ENCODE results near the gene ACOX3. TPM values are rescaled to one million over a fixed set of nuclear protein-coding genes. Genes with fewer than 3 reads are reported as not detected.

The ACOX3 gene
- total and polyA plus RNA-seq, 10 of the 15 experiments (the other 5 are each of a cell fraction or from before 2014, with no cell fraction given), result 2.0 to 24.5 (median 14.0) TPM

DNA sequence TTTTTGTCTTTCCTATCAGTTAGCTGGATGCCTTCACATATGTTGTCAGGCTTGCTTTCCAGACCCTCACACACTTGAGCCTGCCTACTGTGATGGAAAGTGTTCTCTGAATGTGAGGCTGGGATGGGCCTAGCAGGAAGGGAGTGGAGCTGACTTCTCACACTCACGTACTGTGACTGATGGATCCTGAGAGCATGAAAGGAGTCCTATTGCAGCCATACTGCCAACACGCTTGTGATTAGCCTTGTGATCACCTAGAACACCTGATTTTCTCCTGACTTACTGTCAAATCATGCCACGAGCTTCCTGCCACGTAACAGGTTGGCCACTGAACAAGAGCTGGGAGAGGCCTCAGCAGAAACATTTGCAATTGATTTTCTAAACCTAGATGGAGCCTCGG, 49.9 kb downstream of the ACOX3 start:
- WGBS (ENCODE audit: insufficient coverage, insufficient replicate concordance, low lambda C conversion rate, missing lambda C conversion rate), result 80% methylated on average over 5 of the region's 5 CpGs
- SMC1A ChIA-PET (ENCODE audit: uncharacterized antibody, unreplicated experiment), result no interaction called here
- no TSS peak for BruUV-seq (replicated peaks)
- no peak for ATAC-seq
- TF ChIP-seq MYC (IDR thresholded peaks at IDR 0.05; ENCODE audit: insufficient read depth, insufficient read length, insufficient replicate concordance, low read length, severe bottlenecking) (no peak), TCF7 (IDR thresholded peaks at IDR 0.05; ENCODE audit: borderline replicate concordance) (no peak), POLR2AphosphoS5 (IDR thresholded peaks at IDR 0.05; ENCODE audit: low read length) (no peak), SMAD1 (IDR thresholded peaks at IDR 0.05; ENCODE audit: low read depth, partially characterized antibody) (no peak), HDAC6 (IDR thresholded peaks at IDR 0.05; ENCODE audit: unreplicated experiment) (no peak), NR2C2 (IDR thresholded peaks at IDR 0.05; ENCODE audit: borderline replicate concordance, control insufficient read depth, insufficient read length, low read depth) (no peak), CEBPB (IDR thresholded peaks at IDR 0.05; ENCODE audit: borderline replicate concordance in 1 of 2, low read depth in 2 of 2, low read length in 2 of 2) (no peak), RB1 (IDR thresholded peaks at IDR 0.05; ENCODE audit: borderline replicate concordance) (no peak), POLR2AphosphoS2 (IDR thresholded peaks at IDR 0.05; ENCODE audit: low read depth, low read length) (no peak)
- TF ChIP-seq, protein P1, sequence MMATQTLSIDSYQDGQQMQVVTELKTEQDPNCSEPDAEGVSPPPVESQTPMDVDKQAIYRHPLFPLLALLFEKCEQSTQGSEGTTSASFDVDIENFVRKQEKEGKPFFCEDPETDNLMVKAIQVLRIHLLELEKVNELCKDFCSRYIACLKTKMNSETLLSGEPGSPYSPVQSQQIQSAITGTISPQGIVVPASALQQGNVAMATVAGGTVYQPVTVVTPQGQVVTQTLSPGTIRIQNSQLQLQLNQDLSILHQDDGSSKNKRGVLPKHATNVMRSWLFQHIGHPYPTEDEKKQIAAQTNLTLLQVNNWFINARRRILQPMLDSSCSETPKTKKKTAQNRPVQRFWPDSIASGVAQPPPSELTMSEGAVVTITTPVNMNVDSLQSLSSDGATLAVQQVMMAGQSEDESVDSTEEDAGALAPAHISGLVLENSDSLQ (IDR thresholded peaks at IDR 0.05), result no peak
- TF ChIP-seq, protein P2, sequence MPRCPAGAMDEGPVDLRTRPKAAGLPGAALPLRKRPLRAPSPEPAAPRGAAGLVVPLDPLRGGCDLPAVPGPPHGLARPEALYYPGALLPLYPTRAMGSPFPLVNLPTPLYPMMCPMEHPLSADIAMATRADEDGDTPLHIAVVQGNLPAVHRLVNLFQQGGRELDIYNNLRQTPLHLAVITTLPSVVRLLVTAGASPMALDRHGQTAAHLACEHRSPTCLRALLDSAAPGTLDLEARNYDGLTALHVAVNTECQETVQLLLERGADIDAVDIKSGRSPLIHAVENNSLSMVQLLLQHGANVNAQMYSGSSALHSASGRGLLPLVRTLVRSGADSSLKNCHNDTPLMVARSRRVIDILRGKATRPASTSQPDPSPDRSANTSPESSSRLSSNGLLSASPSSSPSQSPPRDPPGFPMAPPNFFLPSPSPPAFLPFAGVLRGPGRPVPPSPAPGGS (IDR thresholded peaks at IDR 0.05; ENCODE audit: borderline replicate concordance, insufficient read depth, low read depth, low read length, poor library complexity, severe bottlenecking), result no peak
- DNase-seq (ENCODE audit: low read depth, low spot score), result no peak
- RAD21 ChIA-PET (ENCODE audit: unreplicated experiment), result interaction anchor here (1.1 kb wide), 1 partner anchor 191 kb away, joined by 3 read pairs; the partner anchor contains the start of gene SH3TC1
- Histone ChIP-seq H3K9ac (ENCODE audit: control insufficient read depth, insufficient read depth, low read length) (no peak overlapping the region), H4K20me1 (ENCODE audit: control insufficient read depth, insufficient read depth) (no peaks in the 10 kb centered on the region), H3K9me3 (replicated peaks; ENCODE audit: control insufficient read depth, insufficient read depth, low read length) (0 out of 3 replicates have a peak, but pooled peaks cover 2% of the 10 kb centered on the region), H3K4me3 (no peak overlapping the region), H3K4me2 (ENCODE audit: control insufficient read depth, insufficient read depth) (no peak overlapping the region), H3K4me1 (ENCODE audit: control insufficient read depth, insufficient read depth, low read length) (peaks cover 14% of the 10 kb centered on the region), H2AFZ (ENCODE audit: control insufficient read depth, low read depth, low read length) (no peak overlapping the region), H3K27ac (ENCODE audit: control insufficient read depth, insufficient read depth) (no peak overlapping the region; the same call in 1 of the 2 replicates), H3K36me3 (ENCODE audit: control insufficient read depth in 2 of 2, insufficient read depth in 2 of 2, low read length in 1 of 2) (peaks cover 4 to 7% of the 10 kb centered on the region in 2 experiments; a peak in 3 of 4 replicates), H3K27me3 (replicated peaks in 1 of 2; ENCODE audit: control insufficient read depth in 2 of 2, insufficient read depth in 2 of 2, low read length in 1 of 2) (no peaks in the 10 kb centered on the region), H3K79me2 (ENCODE audit: control insufficient read depth, insufficient read depth, low read length) (no peaks in the 10 kb centered on the region)
- FAIRE-seq, result no peak
- in situ Hi-C loops (cut with MboI) (no loop called here), intact Hi-C loops (cut with micrococcal nuclease; ENCODE audit: unreplicated experiment) (no loop called here)
- CTCF ChIA-PET, result interaction anchor here (0.7 to 1.4 kb wide), 3 partner anchors 13 to 1505 kb away, joined by 3 to 4 read pairs (median 3); no protein-coding TSS in a partner anchor
- POLR2A ChIA-PET, result no interaction called here
